ENCODE data around the gene OXCT1. TPM values are rescaled to one million over a fixed set of nuclear protein-coding genes. Genes with fewer than 3 reads are reported as not detected.

Gene OXCT1
- total and polyA plus RNA-seq, 2 of the 13 experiments (the other 11 are each of a cell fraction or from before 2014, with no cell fraction given), result 0.92 to 4.7 TPM

DNA sequence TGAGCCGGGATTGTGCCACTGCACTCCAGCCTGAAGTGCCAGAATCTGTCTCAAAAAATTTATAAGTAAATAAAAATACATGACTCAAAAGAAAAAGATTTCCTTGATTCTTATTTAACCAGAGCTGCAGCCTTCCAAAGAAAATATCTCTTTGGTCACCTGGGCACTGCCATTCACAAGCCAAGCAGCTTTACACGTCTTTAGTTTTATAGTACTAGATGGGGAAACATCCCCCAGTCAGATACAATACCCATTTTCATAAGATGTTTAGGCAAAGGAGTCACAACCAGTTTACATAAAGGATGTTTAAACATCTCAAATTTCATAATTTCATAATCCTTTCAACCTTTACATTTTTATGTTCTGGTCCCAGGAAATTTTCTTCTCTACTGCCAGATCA is 13.7 kb upstream of the OXCT1 start (continued):
- no peak for TF ChIP-seq ZNF318 (CRISPR knock-in tag; IDR thresholded peaks at IDR 0.05)
- TF ChIP-seq CENPT (CRISPR knock-in tag; IDR thresholded peaks at IDR 0.05; ENCODE audit: low read depth), result no peak
- TF ChIP-seq ZNF775 (CRISPR knock-in tag; IDR thresholded peaks at IDR 0.05; ENCODE audit: borderline replicate concordance), result no peak
- no peak for TF ChIP-seq ZFP36L1 (CRISPR knock-in tag; IDR thresholded peaks at IDR 0.05)
- TF ChIP-seq FOXK1 (CRISPR knock-in tag; IDR thresholded peaks at IDR 0.05; ENCODE audit: borderline replicate concordance, low read depth), result no peak

DNA sequence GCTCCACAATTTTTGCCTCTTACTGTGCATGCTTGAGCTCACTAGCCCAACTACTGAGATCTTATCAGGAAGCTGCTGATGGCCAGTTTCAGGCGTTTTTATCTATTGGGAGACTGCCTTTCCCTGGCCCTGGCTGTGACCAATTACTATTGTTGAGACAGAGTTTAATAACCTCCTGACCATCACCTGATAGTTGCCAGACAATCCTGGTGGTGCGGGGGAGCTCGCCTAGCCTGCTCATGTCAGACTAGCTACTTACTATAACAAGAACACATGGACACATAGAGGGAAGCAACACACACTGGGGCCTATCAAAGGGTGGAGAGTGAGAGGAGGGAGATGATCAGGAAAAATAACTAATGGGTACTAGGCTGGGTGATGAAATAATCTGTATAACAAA is 13.0 kb upstream of the OXCT1 start:
- TF ChIP-seq ZNF317 (CRISPR knock-in tag; IDR thresholded peaks at IDR 0.05), result no peak
- no peak for TF ChIP-seq ZNF614 (CRISPR knock-in tag; IDR thresholded peaks at IDR 0.05; ENCODE audit: borderline replicate concordance)
- TF ChIP-seq ZSCAN31 (CRISPR knock-in tag; IDR thresholded peaks at IDR 0.05; ENCODE audit: low read depth), result no peak
- TF ChIP-seq ARNTL (CRISPR knock-in tag; IDR thresholded peaks at IDR 0.05), result no peak
- no peak for TF ChIP-seq PHF20 (CRISPR knock-in tag; IDR thresholded peaks at IDR 0.05)
- TF ChIP-seq ZSCAN12 (CRISPR knock-in tag; IDR thresholded peaks at IDR 0.05), result no peak
- no peak overlapping the region for H2AFZ ChIP-seq (ENCODE audit: low read length)
- no peaks in the 10 kb centered on the region for H3K9me3 ChIP-seq (ENCODE audit: low read length)
- H3K4me3 ChIP-seq (replicated peaks in 1 of 3; ENCODE audit: insufficient read depth in 1 of 3, low read depth in 2 of 3, low read length in 3 of 3), result no peak overlapping the region
- no peak overlapping the region for H3K9ac ChIP-seq (ENCODE audit: insufficient read depth, low read depth, low read length)
- H3K27me3 ChIP-seq (ENCODE audit: control insufficient read depth in 1 of 2, insufficient read depth in 2 of 2, low read length in 2 of 2), result no peaks in the 10 kb centered on the region
- no peaks in the 10 kb centered on the region for H4K20me1 ChIP-seq (ENCODE audit: insufficient read depth, low read length)
- BruUV-seq (replicated peaks), result no TSS peak
- POLR2A ChIA-PET, result no interaction called here
- H3K4me1 ChIP-seq (ENCODE audit: insufficient read depth, low read length), result peaks cover 11% of the 10 kb centered on the region
- DNase-seq (ENCODE audit: low spot score) (no peak), FAIRE-seq (no peak), ATAC-seq (no peak)
- intact Hi-C loops (cut with micrococcal nuclease; ENCODE audit: unreplicated experiment), result no loop called here
- H3K36me3 ChIP-seq (replicated peaks in 1 of 2; ENCODE audit: control insufficient read depth in 1 of 2, insufficient read depth in 2 of 2, low read length in 2 of 2), result no peaks in the 10 kb centered on the region
- H3K4me2 ChIP-seq (ENCODE audit: low read depth, low read length), result no peak overlapping the region
- CTCF ChIA-PET (ENCODE audit: low intra/inter-chr PET ratio, low total read pairs), result no interaction called here
- 17% methylated on average over 3 of the region's 3 CpGs for WGBS (ENCODE audit: low lambda C conversion rate)
- H3K79me2 ChIP-seq (ENCODE audit: insufficient read depth, low read length), result no peaks in the 10 kb centered on the region
- in situ Hi-C loops (cut with HindIII; ENCODE audit: extremely low pct_ligation_motif_present, low pct_unique_long_range_greater_than_20kb), result no loop called here
- H3K27ac ChIP-seq (ENCODE audit: extremely low read length, insufficient read depth, low read length), result no peak overlapping the region
